ENCODE data around the gene ADRA2C.

ADRA2C gene

DNA sequence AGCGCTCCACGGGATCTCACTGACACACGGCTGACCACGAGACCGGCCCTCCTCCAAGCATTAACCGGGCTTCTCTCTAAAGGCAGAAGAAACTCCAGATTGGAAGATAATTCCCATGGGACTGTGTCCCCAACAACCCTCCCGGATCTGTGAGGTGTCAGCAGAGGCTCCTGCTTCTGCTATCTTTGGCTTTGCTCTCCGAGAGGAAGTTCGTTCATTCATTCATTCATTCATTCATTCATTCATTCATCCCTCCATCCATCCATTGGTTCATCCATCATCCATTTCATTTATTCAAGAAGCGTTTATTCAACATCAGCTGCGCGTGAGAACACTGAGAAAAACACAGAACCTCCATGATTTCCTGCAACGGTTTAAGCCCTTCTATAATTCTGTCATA is 11.5 kb downstream of the ADRA2C start:
- DNase-seq (ENCODE audit: low read depth) = no peak

DNA sequence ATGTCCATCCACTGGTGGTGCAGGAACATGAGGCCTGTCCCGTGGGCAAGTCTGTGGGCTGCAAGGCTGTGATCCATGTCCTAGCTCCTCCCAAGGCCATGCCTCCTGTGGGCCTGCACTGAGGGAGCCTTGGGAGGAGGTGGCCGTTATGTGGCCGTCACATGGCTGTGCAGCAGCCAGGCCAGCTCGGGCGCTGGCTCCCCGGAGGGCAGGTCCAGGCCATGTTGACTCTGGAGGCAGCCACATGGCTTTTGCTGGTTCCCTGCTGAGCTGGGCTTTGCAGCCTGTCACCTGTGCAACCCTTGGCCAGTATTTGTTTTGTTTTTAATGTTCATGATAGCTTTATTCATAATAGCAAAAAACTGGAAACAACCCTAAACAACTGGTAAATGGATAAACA is 13.3 kb downstream of the ADRA2C start:
- DNase-seq (ENCODE audit: low read depth) = no peak

DNA sequence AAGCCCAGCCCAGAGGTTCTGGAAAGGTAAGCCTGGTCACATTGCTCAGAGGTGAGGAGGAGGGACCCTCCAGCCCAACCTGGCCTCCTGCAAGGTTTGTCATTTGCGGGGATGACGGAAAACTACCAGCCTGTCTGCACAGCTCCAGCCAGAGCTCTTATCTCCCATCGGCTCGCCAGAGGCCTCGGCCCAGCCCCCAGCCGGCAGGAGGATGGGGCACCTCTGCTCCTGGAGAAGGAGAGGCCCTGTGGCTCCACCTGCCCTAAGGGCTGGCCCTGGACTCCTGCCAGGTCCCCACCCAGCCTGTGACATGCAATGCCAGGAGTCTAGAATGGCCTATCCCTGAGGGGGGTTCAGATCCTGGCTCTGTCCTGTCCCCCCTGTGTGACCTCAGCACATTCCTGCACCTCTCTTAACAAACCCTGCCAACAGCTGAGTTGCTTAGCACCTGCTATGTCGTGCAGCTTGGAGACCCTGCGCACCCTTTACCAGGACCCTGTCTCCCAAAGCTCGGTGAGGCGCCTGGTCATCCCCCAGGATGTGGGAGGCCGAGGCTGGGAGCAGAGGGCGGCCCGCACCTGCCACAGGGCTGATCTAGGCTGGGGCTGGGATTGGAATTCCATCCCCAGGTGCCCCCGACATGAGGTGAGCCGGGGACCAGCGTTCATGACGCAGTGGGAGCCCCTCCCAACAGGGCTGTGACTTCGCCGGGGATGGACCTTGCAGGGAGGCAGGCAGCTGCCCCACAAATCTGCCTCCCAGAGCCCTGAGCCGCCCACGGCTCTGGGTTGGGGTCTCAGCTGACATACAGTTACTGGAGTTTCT is 14.4 kb downstream of the ADRA2C start:
- no peak for DNase-seq (ENCODE audit: low read depth)

DNA sequence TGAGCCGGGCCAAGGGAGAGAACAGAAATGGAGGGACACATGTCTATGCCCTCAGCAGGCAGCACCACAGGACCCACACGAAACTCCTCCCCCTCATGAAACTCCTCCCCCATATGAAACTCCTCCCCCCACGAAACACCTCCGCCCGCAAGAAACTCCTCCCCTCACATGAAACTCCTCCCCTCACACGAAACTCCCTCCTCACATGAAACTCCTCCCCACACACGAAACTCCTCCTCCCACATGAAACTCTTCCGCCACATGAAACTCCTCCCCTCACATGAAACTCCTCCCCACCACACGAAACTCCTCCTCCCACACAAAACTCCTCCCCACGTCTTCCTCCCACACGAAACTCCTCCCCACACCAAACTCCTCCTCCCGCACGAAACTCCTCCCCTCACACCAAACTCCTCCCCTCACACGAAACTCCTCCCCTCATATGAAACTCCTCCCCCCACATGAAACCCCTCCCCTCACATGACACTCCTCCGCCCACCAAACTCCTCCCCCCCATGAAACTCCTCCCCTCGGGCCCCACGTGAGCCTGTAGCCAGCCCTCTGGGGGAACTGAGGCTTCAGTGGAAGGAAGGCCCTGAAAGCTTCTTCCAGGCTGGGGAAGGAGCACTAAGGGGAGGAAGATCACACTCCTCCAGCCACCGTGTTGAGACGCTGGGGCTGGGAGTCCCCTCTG is 15.2 kb downstream of the ADRA2C start:
- DNase-seq (ENCODE audit: low read depth) = no peak

DNA sequence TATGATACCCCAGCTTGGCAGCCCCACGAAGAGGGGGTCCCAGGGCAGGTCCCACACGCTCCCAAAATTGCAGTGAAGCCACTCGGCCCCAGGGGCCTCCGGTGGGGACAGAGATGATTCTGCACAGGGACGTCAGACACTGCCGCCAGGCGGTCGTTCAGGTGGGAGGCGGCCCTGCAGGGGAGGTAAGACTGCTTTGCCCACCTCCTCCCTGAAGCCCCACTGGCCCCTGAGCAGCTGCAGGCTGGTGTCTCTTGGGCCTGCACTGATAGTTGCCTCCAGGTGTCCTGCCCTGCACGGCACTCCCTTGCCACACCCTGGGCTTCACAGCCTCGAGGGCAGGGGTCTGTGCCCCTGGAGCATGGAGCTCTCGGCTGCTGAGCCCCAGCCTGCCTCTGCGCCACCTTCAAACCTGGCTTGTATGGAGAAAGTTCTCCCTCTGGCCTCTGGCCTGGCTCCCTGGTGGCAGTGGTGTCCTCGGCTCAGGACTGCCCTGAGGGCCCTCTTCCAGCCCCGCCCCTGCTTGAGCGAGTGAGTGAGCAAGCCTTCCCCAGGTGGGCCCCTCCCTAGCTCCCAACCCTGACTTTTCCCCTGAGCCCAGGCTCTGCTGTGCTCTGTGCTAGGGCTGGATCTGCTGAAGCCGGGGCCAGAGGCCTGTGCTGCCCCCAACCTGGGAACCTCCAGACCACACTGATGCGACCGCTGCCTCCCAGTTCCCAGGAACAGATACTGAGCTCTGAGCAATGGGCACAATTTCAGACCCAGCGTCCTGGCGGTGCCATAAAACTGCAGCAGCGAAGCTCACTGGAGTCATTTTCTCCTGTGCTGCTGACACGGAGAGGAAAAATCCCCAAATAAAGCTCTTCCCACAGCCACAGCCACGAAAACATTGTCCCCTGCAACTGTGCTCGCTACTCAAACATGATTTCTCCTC is 16.1 kb downstream of the ADRA2C start:
- no peak for DNase-seq (ENCODE audit: low read depth)

DNA sequence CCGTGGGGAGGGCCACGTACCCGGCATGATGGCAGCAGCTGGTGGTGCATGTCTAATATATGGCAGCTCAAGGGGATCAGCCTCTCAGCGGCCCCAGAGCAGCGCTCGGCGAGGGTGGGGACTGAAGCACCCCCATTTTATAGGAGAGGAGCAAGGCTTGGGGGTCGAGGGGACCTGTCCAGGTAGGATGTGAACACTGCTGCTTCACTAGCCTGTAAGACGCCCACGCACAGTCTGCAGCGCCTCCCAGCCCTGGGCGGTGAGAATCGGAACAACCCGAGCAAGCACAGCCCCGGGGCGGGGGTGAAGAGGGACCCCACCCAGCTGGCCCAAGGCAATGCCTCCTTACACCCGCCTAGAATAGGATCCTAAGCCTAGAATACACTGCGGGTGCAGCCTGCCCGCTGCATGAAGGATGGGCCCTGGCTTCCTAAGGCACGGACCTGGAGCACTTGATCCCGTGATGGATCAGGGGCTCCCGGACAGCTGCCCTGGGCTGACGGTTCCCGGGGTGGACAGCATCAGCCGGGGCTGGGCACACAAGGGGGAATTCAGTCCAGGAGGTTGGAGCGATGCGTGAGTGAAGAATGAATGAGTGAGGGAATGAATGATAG is 17.6 kb downstream of the ADRA2C start:
- no peak for DNase-seq (ENCODE audit: low read depth)

DNA sequence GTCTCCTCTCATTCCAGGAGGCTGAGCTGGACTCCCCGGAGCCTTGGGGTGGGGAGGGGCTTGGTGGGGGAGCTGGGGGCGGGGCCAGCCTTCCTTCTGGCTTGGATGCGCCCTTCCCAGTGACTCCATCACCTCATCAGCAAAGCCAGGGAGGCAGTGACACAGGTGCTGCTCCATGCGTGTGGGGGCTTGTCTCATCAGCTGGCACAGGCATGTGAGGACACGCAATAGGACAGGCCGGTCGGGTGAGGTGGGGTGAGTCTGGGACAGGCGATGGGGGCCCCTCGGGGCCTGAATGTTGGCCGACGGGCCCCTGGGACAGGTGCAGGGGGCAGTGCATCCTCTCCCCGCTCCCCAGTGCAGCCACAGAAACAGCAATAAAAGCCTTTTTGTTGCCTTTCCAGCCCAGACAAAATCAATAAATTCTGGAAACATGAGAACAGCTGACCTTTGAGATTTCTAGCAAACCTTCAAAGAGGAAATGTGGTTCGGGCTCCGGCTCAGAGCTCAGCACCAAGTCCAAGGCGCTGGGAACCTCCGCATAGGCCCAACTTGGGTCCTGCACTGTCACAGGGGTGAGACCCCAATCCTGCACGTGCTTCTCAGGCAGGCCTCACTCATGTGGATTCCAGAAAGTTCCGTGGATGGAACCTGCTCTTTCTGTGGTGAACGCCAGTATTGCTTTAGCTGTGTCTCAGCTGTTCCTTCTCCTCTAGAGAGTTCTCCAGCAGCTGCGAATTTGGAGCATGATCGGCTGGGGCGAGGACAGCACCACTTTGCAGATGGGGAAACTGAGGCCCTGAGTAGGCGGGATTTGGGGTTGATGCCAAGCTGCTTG is 18.5 kb downstream of the ADRA2C start:
- no peak for DNase-seq (ENCODE audit: low read depth)

DNA sequence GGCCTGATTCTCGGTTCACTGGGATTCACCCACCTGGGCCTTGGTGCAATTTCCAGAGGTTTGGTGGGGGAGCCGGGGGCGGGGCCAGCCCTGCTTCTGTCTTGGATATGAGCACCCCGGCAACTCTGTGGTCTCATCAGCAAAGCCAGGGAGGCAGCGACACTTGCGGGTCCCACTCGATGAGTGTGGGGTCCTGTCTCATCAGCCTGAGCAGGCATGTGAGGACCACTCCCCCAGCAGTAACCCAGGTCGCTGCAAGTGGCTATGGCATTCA is 19.0 kb downstream of the ADRA2C start:
- DNase-seq (ENCODE audit: low read depth) = no peak

DNA sequence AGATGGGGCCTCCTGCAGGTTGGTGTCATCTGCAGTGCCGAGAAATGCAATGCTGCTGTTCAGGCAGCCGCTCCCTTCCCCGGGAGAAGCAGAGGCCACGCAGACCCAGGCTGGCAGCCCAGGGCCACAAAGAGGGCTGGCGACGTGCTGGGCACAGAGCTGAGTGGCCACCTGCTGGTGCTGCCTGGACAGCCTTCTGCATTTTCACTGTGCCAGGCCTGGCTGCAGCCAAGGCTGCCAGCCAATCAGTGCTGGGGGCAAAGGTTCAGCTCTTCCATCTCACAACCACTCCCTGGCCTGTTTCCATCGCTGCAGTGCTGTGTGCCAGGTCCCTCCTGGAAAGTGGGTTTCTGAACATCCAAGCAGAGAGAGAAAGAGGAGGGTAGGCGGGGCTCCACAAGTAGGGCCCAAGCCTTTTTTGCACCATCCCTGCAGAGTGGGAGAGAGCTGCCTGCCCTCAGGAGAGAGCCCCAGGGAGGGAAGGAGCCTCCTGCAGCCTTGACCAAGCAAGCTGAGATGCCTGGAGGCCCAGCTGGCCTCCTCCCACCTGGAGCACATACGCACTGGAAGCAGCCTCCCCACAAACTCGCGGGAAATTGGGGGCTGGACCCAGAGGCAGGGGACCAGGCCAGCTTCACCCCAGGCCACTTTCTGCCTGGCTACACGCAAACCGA is 20.1 kb downstream of the ADRA2C start:
- DNase-seq (ENCODE audit: low read depth) = no peak

DNA sequence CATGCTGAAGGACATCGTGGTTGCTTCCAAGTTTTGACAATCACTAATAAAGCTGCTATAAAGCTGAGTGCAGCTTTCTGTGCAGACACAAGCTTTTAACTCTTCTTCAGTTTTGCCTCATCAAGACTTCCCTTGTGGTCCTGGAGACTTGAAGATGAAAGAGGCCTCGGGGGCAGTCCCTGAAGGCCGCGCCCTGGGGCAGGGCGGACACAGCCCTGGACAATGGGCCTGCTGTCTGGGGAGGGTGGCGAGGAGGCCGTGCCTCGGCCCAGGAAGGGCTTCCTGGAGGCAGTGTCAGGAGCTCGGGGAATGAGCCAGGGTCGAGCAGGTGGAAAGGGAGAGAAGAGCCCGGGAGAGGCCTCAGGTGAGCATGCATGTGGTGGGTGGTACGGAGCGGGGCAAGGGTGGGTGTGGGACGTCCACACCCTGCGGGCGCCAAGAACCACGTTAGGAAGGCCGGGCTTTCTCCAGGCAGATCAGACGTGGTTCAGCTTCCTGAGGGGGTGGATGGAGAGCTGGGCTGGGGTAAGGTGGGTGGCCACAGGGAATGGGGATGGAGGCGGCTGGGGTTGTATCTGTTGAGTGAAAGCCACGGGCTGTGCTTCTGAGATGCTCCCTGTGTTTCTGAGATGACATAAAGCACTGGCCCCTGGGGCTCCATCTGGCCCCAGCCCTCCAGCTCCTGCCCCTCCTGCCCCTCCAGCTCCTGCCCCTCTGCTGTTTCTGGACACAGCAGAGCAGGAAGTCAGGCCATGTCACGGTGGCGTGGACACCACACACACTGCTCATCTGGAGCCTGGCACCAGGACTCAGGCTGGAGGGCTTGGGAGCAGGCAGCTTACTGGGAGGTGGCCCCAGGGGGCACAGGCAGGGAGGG is 21.5 kb downstream of the ADRA2C start:
- DNase-seq (ENCODE audit: low read depth) = no peak

DNA sequence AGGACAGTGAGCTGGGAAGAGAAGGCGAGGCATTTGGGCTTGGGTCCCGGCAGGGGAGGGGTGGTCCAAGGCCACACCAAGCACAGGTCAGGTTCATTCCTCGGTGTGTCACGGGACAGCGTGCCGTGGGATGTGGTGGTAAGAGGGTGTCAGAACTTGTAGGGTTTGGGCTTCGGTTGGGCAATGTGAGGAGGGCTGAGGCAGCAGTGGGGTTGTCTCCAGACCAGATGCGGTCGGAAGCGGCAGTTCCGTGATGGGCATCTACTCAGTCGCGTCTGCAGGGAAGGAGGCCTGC is 22.1 kb downstream of the ADRA2C start:
- no peak for DNase-seq (ENCODE audit: low read depth)

DNA sequence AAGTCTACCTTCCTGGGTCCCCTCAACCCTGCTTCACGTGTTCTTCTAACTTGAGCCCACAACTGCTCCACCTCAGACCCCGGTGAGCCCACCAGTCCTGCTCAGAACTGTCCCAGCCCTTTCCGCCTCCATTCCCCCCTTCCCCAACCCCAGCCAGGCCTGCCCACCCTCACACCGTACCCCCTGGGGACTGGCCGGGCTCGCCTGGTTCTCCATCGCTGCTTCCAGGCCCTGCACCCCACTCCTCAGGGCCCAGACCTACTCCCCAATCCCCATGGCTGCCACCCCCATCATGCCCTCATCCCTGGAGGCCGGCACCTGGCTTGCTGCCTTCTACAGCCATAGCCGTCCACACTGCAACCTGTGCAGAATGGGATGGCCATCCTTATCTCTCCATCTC is 23.4 kb downstream of the ADRA2C start:
- DNase-seq (ENCODE audit: low read depth) = no peak

DNA sequence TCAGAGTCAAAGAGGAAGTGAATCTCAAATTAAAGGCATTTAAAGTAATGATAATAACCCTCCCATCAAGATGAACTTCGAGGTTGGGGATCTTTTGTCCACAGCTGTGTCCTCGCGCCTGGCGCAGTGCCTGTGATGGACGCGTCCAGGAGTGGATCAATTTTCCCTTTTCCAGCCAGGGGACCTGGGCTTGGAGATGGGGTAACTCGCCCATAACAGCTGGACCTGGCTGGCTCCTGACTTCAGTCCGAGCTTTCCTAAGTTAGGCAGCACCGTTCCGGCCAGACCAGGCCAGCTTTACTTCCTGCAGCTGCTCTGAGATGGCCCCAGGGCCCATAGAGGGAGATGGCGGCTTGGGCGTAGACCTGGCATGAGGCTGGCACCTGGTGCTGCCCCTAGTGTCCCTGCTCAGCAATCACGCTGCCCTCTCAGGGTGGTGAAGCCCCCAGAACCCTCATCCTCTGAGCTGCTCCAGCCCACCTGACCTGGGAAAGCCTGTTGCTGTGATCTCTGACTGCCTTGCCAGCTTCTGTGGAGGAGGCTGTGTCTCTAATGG is 23.9 kb downstream of the ADRA2C start:
- no peak for DNase-seq (ENCODE audit: low read depth)

DNA sequence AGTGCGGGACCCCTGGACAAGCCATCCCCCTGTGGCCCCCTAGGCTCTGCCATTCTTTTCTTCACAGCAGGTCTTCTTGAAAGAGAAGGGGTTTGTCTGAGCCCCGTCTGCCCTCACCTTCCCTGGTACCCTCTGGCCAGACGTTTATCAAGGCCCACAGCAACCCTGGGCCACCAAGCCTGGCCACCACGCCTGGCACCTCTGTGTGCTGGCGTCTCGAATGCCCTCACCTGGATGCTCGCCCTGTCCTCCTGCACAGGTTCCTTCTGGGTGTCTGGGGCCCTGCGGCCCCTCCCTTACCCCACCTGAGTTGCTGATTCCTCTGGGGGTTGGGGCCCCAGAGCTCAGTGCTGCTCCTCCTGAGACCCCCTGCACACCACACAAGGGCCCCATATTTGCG is 25.1 kb downstream of the ADRA2C start:
- DNase-seq (ENCODE audit: low read depth) = no peak

DNA sequence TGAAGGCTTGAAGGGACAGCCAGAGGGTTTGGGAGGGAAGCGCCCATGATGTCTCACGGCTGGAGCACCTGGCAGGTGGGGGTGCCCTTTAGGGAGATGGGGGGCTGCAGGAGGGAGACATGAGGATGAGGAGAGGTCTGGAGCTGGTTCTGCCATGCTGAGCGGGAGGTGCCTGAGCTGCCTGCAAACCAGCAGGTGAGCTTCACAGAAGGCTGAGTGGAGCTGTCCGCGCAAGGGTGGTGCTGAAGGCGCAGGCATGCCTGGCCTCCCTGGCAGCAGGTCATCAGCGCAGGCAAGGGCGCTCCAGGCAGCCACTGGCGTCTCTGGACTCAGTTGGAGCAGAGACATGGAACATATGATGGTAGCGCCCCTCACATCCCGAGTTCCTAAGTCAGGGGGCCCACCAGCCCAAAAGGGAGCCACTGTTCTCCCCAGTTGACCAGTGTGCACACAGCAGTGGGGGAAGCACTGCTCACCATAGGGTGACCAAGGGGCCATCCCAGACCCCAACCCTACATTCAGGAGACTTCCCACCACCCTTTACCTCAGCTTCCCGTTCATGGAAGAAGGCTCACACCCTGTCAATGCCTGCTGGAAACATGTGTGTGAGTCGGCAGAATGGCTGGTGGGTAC is 25.8 kb downstream of the ADRA2C start:
- DNase-seq (ENCODE audit: low read depth) = no peak

DNA sequence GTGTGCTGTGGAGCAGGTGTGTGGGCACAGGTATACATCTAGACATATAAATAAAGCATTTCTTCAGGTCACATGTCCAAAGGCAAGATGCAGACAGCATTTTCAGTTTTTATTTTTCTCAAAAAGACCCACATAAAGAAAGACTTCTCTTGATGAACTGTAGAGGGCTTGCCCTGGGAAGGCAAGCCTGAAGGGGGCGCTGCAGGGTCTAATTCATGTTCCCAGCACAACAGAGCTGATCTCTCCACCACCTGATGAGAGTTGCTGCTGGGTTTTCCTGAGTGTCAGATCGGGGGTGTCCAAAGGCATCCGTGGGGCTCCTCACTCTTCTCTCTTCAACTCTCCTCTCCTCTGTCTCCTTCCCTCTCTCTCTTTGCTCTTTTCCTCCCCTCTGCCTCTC is 26.6 kb downstream of the ADRA2C start:
- DNase-seq (ENCODE audit: low read depth) = no peak

DNA sequence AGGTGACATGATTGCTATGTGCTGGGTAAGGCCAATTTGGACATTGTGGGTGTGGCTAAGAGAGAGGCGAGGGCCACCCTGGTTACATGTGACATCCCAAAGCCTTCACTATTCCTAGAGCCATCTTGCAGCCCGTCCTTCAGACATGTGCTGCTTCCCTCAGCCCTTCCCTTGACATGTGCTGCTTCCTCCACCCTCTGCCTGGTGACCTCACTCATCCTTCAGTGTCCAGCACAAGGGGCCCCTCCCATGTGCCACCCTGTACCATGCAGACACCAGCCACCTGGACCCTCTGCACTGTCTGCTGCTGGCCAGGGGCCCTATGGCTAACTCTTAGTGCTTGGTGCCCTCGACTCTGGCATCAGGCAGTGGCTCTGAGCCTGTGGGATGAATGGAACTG is 27.4 kb downstream of the ADRA2C start:
- DNase-seq (ENCODE audit: low read depth) = no peak

DNA sequence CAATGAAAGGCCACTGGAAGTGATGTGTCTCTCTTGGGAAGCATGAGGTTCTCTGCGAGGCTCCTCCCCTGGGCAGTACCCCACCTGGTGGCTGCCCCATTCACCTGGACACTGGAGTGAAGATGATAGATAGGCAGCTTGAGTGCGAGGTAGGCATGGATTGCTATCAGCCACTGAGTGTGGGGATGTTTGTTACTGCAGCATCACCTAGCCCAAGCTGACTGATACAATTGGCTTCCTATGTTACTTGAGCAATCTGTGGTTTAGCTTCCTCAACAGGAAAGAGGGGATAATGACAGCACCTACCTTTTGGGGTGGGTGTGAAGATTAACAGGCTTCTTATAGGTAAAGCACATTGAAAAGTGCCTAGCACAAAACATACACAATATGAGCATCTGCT is 30.8 kb downstream of the ADRA2C start:
- no peak for DNase-seq (ENCODE audit: low read depth)

Measured in GM04503 (cell line).